ENCODE results near the gene ELP4. TPM values are rescaled to one million over a fixed set of nuclear protein-coding genes. Genes with fewer than 3 reads are reported as not detected.
"Not testable (repeated sequence)": the region's sequence is repeated elsewhere in the genome, so short reads cannot be mapped to it uniquely, and the experiment has no call there.

ELP4 gene
- total RNA-seq, 1 donor from 2014 or later, result 25.6 TPM

GRCh38 chr11:31492320-31492913, 17.1 kb upstream of the ELP4 start:
- Histone ChIP-seq H3K27me3 (ENCODE audit: control insufficient read depth in 3 of 3, insufficient read depth in 3 of 3, low read length in 3 of 3) (no peaks in the 10 kb centered on the region), H3K4me1 (ENCODE audit: control insufficient read depth in 3 of 3, insufficient read depth in 3 of 3, low read length in 3 of 3) (no peaks in the 10 kb centered on the region), H3K27ac (ENCODE audit: low read depth, low read length) (no peak overlapping the region), H3K9ac (ENCODE audit: low read depth in 1 of 3, low read length in 3 of 3) (no peak overlapping the region), H3K4me3 (ENCODE audit: low read length in 3 of 3) (no peak overlapping the region), H3K9me3 (ENCODE audit: control insufficient read depth in 3 of 3, low read length in 3 of 3) (no peaks in the 10 kb centered on the region), H3K36me3 (ENCODE audit: control insufficient read depth in 3 of 3, insufficient read depth in 3 of 3, low read length in 3 of 3) (no peaks in the 10 kb centered on the region)

- Histone ChIP-seq H3K27ac (ENCODE audit: low read depth, low read length) (no peak overlapping the region), H3K4me1 (ENCODE audit: control insufficient read depth in 3 of 3, insufficient read depth in 3 of 3, low read length in 3 of 3) (no peaks in the 10 kb centered on the region), H3K9ac (ENCODE audit: low read depth in 1 of 3, low read length in 3 of 3) (no peak overlapping the region), H3K9me3 (ENCODE audit: control insufficient read depth in 3 of 3, low read length in 3 of 3) (no peaks in the 10 kb centered on the region), H3K4me3 (ENCODE audit: low read length in 3 of 3) (no peak overlapping the region), H3K36me3 (ENCODE audit: control insufficient read depth in 3 of 3, insufficient read depth in 3 of 3, low read length in 3 of 3) (no peaks in the 10 kb centered on the region), H3K27me3 (ENCODE audit: control insufficient read depth in 3 of 3, insufficient read depth in 3 of 3, low read length in 3 of 3) (no peaks in the 10 kb centered on the region)
These were observed 16.3 kb upstream of the ELP4 start for GRCh38 chr11:31493235-31493634.

- H3K4me1 ChIP-seq (ENCODE audit: control insufficient read depth in 3 of 3, insufficient read depth in 3 of 3, low read length in 3 of 3); H3K9me3 ChIP-seq (ENCODE audit: control insufficient read depth in 3 of 3, low read length in 3 of 3); H3K27me3 ChIP-seq (ENCODE audit: control insufficient read depth in 3 of 3, insufficient read depth in 3 of 3, low read length in 3 of 3); H3K36me3 ChIP-seq (ENCODE audit: control insufficient read depth in 3 of 3, insufficient read depth in 3 of 3, low read length in 3 of 3); H3K27ac ChIP-seq (ENCODE audit: low read depth, low read length); H3K4me3 ChIP-seq (ENCODE audit: low read length in 3 of 3); H3K9ac ChIP-seq (ENCODE audit: low read depth in 1 of 3, low read length in 3 of 3): not testable (repeated sequence)
These were observed 15.8 kb upstream of the ELP4 start for GRCh38 chr11:31493762-31494161.

- Histone ChIP-seq H3K4me1 (ENCODE audit: control insufficient read depth in 3 of 3, insufficient read depth in 3 of 3, low read length in 3 of 3) (no peaks in the 10 kb centered on the region), H3K27ac (ENCODE audit: low read depth, low read length) (no peak overlapping the region), H3K9me3 (ENCODE audit: control insufficient read depth in 3 of 3, low read length in 3 of 3) (no peaks in the 10 kb centered on the region), H3K36me3 (ENCODE audit: control insufficient read depth in 3 of 3, insufficient read depth in 3 of 3, low read length in 3 of 3) (no peaks in the 10 kb centered on the region), H3K27me3 (ENCODE audit: control insufficient read depth in 3 of 3, insufficient read depth in 3 of 3, low read length in 3 of 3) (no peaks in the 10 kb centered on the region), H3K9ac (ENCODE audit: low read depth in 1 of 3, low read length in 3 of 3) (no peak overlapping the region), H3K4me3 (ENCODE audit: low read length in 3 of 3) (no peak overlapping the region)
These were observed 9.9 kb upstream of the ELP4 start for GRCh38 chr11:31499576-31500178.

GRCh38 chr11:31500560-31500959, 9.0 kb upstream of the ELP4 start:
- no peak overlapping the region for H3K27ac ChIP-seq (ENCODE audit: low read depth, low read length)
- H3K9ac ChIP-seq (ENCODE audit: low read depth in 1 of 3, low read length in 3 of 3), result no peak overlapping the region
- H3K27me3 ChIP-seq (ENCODE audit: control insufficient read depth in 3 of 3, insufficient read depth in 3 of 3, low read length in 3 of 3), result no peaks in the 10 kb centered on the region
- no peaks in the 10 kb centered on the region for H3K4me1 ChIP-seq (ENCODE audit: control insufficient read depth in 3 of 3, insufficient read depth in 3 of 3, low read length in 3 of 3)
- H3K4me3 ChIP-seq (ENCODE audit: low read length in 3 of 3), result no peak overlapping the region
- no peaks in the 10 kb centered on the region for H3K36me3 ChIP-seq (ENCODE audit: control insufficient read depth in 3 of 3, insufficient read depth in 3 of 3, low read length in 3 of 3)
- H3K9me3 ChIP-seq (ENCODE audit: control insufficient read depth in 3 of 3, low read length in 3 of 3), result no peaks in the 10 kb centered on the region

- H3K4me1 ChIP-seq (ENCODE audit: control insufficient read depth in 3 of 3, insufficient read depth in 3 of 3, low read length in 3 of 3), result peaks cover 0 to 9% (median 0%) of the 10 kb centered on the region in 3 donors
- H3K9ac ChIP-seq (ENCODE audit: low read depth in 1 of 3, low read length in 3 of 3), result peak overlapping the region; percentile 84 to 99 (median 96)
- peak overlapping the region; percentile 68 for H3K27ac ChIP-seq (ENCODE audit: low read depth, low read length)
These were observed 527 bp upstream of the ELP4 start for GRCh38 chr11:31509051-31509428.

GRCh38 chr11:31512117-31512516, 2.5 kb downstream of the ELP4 start:
- Histone ChIP-seq H3K36me3 (ENCODE audit: control insufficient read depth in 3 of 3, insufficient read depth in 3 of 3, low read length in 3 of 3) (peaks cover 0 to 2% (median 0%) of the 10 kb centered on the region in 3 donors), H3K4me3 (ENCODE audit: low read length in 3 of 3) (no peak overlapping the region), H3K4me1 (ENCODE audit: control insufficient read depth in 3 of 3, insufficient read depth in 3 of 3, low read length in 3 of 3) (peaks cover 0 to 9% (median 0%) of the 10 kb centered on the region in 3 donors)

More at GRCh38 chr11:31509051-31509428, 527 bp upstream of the ELP4 start:
- Histone ChIP-seq H3K36me3 (ENCODE audit: control insufficient read depth in 3 of 3, insufficient read depth in 3 of 3, low read length in 3 of 3) (no peaks in the 10 kb centered on the region), H3K27me3 (ENCODE audit: control insufficient read depth in 3 of 3, insufficient read depth in 3 of 3, low read length in 3 of 3) (no peaks in the 10 kb centered on the region), H3K9me3 (ENCODE audit: control insufficient read depth in 3 of 3, low read length in 3 of 3) (no peaks in the 10 kb centered on the region), H3K4me3 (ENCODE audit: low read length in 3 of 3) (peak overlapping the region; percentile 90 to 99 (median 96))

GRCh38 chr11:31521497-31522150, 12.1 kb downstream of the ELP4 start:
- no peak overlapping the region for H3K9ac ChIP-seq (ENCODE audit: low read depth in 1 of 3, low read length in 3 of 3)
- no peaks in the 10 kb centered on the region for H3K9me3 ChIP-seq (ENCODE audit: control insufficient read depth in 3 of 3, low read length in 3 of 3)
- no peak overlapping the region for H3K4me3 ChIP-seq (ENCODE audit: low read length in 3 of 3)
- H3K4me1 ChIP-seq (ENCODE audit: control insufficient read depth in 3 of 3, insufficient read depth in 3 of 3, low read length in 3 of 3), result no peaks in the 10 kb centered on the region
- no peak overlapping the region for H3K27ac ChIP-seq (ENCODE audit: low read depth, low read length)
- no peaks in the 10 kb centered on the region for H3K27me3 ChIP-seq (ENCODE audit: control insufficient read depth in 3 of 3, insufficient read depth in 3 of 3, low read length in 3 of 3)
- H3K36me3 ChIP-seq (ENCODE audit: control insufficient read depth in 3 of 3, insufficient read depth in 3 of 3, low read length in 3 of 3), result peaks cover 0 to 4% (median 3%) of the 10 kb centered on the region in 3 donors

More at GRCh38 chr11:31512117-31512516, 2.5 kb downstream of the ELP4 start:
- Histone ChIP-seq H3K9me3 (ENCODE audit: control insufficient read depth in 3 of 3, low read length in 3 of 3) (no peaks in the 10 kb centered on the region), H3K9ac (ENCODE audit: low read depth in 1 of 3, low read length in 3 of 3) (no peak overlapping the region), H3K27me3 (ENCODE audit: control insufficient read depth in 3 of 3, insufficient read depth in 3 of 3, low read length in 3 of 3) (no peaks in the 10 kb centered on the region), H3K27ac (ENCODE audit: low read depth, low read length) (no peak overlapping the region)

GRCh38 chr11:31529189-31529588, 19.6 kb downstream of the ELP4 start:
- no peak overlapping the region for H3K9ac ChIP-seq (ENCODE audit: low read depth in 1 of 3, low read length in 3 of 3)
- no peaks in the 10 kb centered on the region for H3K9me3 ChIP-seq (ENCODE audit: control insufficient read depth in 3 of 3, low read length in 3 of 3)
- no peaks in the 10 kb centered on the region for H3K4me1 ChIP-seq (ENCODE audit: control insufficient read depth in 3 of 3, insufficient read depth in 3 of 3, low read length in 3 of 3)
- peaks cover 0 to 2% (median under 1%) of the 10 kb centered on the region in 3 donors for H3K36me3 ChIP-seq (ENCODE audit: control insufficient read depth in 3 of 3, insufficient read depth in 3 of 3, low read length in 3 of 3)
- no peak overlapping the region for H3K27ac ChIP-seq (ENCODE audit: low read depth, low read length)
- H3K4me3 ChIP-seq (ENCODE audit: low read length in 3 of 3), result no peak overlapping the region
- no peaks in the 10 kb centered on the region for H3K27me3 ChIP-seq (ENCODE audit: control insufficient read depth in 3 of 3, insufficient read depth in 3 of 3, low read length in 3 of 3)

- Histone ChIP-seq H3K27me3 (ENCODE audit: control insufficient read depth in 3 of 3, insufficient read depth in 3 of 3, low read length in 3 of 3) (no peaks in the 10 kb centered on the region), H3K9ac (ENCODE audit: low read depth in 1 of 3, low read length in 3 of 3) (no peak overlapping the region)
These were observed 20.1 kb downstream of the ELP4 start for GRCh38 chr11:31529701-31530100.

More at GRCh38 chr11:31529701-31530100, 20.1 kb downstream of the ELP4 start:
- no peak overlapping the region for H3K27ac ChIP-seq (ENCODE audit: low read depth, low read length)
- no peaks in the 10 kb centered on the region for H3K4me1 ChIP-seq (ENCODE audit: control insufficient read depth in 3 of 3, insufficient read depth in 3 of 3, low read length in 3 of 3)
- H3K9me3 ChIP-seq (ENCODE audit: control insufficient read depth in 3 of 3, low read length in 3 of 3), result no peaks in the 10 kb centered on the region
- no peak overlapping the region for H3K4me3 ChIP-seq (ENCODE audit: low read length in 3 of 3)
- no peaks in the 10 kb centered on the region for H3K36me3 ChIP-seq (ENCODE audit: control insufficient read depth in 3 of 3, insufficient read depth in 3 of 3, low read length in 3 of 3)
